Activated naive CD4-positive, alpha-beta T cell treated with anti-CD3 and anti-CD28 coated beads for 36 hours (primary cell): Measurements from ENCODE around the gene FAM181A. TPM values are rescaled to one million over a fixed set of nuclear protein-coding genes. Genes with fewer than 3 reads are reported as not detected.
A peak's percentile ranks its signal among the peaks of the same experiment; 100 is the strongest.

Source experiments
- CTCF ChIA-PET: fragments of 350-600 bp; sonication (Branson Sonifier 250); formaldehyde crosslinking; loops from one replicate; lab custom pipeline; 2021; ENCODE audit warnings: antibody characterized with exemption; lab: Charles Lee
- DNase-seq: peaks from one replicate; pipeline ENCODE4 v3.0.0-alpha.2; 2020
- H3K27ac Mint-ChIP-seq: one replicate; pipeline ENCODE4 v1.8.0; 2021; ENCODE audit warnings: mild to moderate bottlenecking, mixed read lengths
- H3K27me3 Mint-ChIP-seq: one replicate; pipeline ENCODE4 v1.8.0; 2021; ENCODE audit warnings: low read depth, mixed read lengths
- H3K36me3 Mint-ChIP-seq: one replicate; pipeline ENCODE4 v1.8.0; 2021; ENCODE audit warnings: low read depth, mixed read lengths
- H3K4me1 Mint-ChIP-seq: one replicate; pipeline ENCODE4 v1.8.0; 2021; ENCODE audit warnings: low read depth, mixed read lengths
- H3K4me3 Mint-ChIP-seq: one replicate; pipeline ENCODE4 v1.8.0; 2021; ENCODE audit warnings: mild to moderate bottlenecking, moderate library complexity, mixed read lengths
- H3K9me3 Mint-ChIP-seq: one replicate; pipeline ENCODE4 v1.8.0; 2021; ENCODE audit warnings: mixed read lengths
- intact Hi-C: fragments of 100-400 bp; cut with micrococcal nuclease; formaldehyde crosslinking; loops from one replicate; pipeline ENCODE4 v1.15.1; 2023
- total RNA-seq, 2 experiments: library from RNA; stranded (reverse); gene quantifications; one replicate each; pipeline ENCODE4 v1.2.3, GENCODE V29; 2021

FAM181A gene
- total RNA-seq, 2 experiments from 2014 or later, result not detected

- Mint-ChIP-seq H3K27ac (peak overlapping the region; percentile 85), H3K36me3 (no peaks in the 10 kb centered on the region), H3K27me3 (no peaks in the 10 kb centered on the region), H3K4me1 (peaks cover 85% of the 10 kb centered on the region), H3K4me3 (no peak overlapping the region), H3K9me3 (peaks cover 3% of the 10 kb centered on the region)
- intact Hi-C loops, result loop anchor here (5.0 kb wide), 3 partner anchors 201 to 754 kb away; partner anchors contain the start of genes GON7 and UBR7
- CTCF ChIA-PET, result interaction anchor here (0.7 to 7.4 kb wide), 6 partner anchors 8 to 39 kb away, joined by 3 to 75 read pairs (median 6); no protein-coding TSS in a partner anchor
- no peak for DNase-seq
These were observed 34.5 kb downstream of the FAM181A start for GRCh38 chr14:93961620-93962019.

GRCh38 chr14:93962701-93963601 lies 35.8 kb downstream of the FAM181A start:
- peaks cover 3% of the 10 kb centered on the region for H3K9me3 Mint-ChIP-seq
- H3K27me3 Mint-ChIP-seq, result no peaks in the 10 kb centered on the region
- no peaks in the 10 kb centered on the region for H3K36me3 Mint-ChIP-seq
- intact Hi-C loops, result loop anchor here (5.0 kb wide), 3 partner anchors 199 to 756 kb away; partner anchors contain the start of genes GON7 and UBR7
- peak overlapping the region; percentile 86 for H3K27ac Mint-ChIP-seq
- H3K4me3 Mint-ChIP-seq, result no peak overlapping the region
- CTCF ChIA-PET, result interaction anchor here (0.8 to 13.8 kb wide), 3 partner anchors 8 to 22 kb away, joined by 4 to 316 read pairs (median 6); no protein-coding TSS in a partner anchor
- peak; percentile 66 for DNase-seq
- peaks cover 72% of the 10 kb centered on the region for H3K4me1 Mint-ChIP-seq

GRCh38 chr14:93963692-93964091 lies 36.5 kb downstream of the FAM181A start:
- H3K4me1 Mint-ChIP-seq, result peaks cover 64% of the 10 kb centered on the region
- H3K27me3 Mint-ChIP-seq, result no peaks in the 10 kb centered on the region
- no peaks in the 10 kb centered on the region for H3K36me3 Mint-ChIP-seq
- peak overlapping the region; percentile 86 for H3K27ac Mint-ChIP-seq
- CTCF ChIA-PET, result interaction anchor here (1.0 to 13.8 kb wide), 3 partner anchors 9 to 23 kb away, joined by 3 to 316 read pairs (median 6); no protein-coding TSS in a partner anchor
- intact Hi-C loops, result loop anchor here (5.0 kb wide), 3 partner anchors 199 to 756 kb away; partner anchors contain the start of genes GON7 and UBR7
- H3K4me3 Mint-ChIP-seq, result no peak overlapping the region
- no peak for DNase-seq
- H3K9me3 Mint-ChIP-seq, result peaks cover 3% of the 10 kb centered on the region

- H3K27me3 Mint-ChIP-seq, result peaks cover 2% of the 10 kb centered on the region
- no peak overlapping the region for H3K27ac Mint-ChIP-seq
- peaks cover 62% of the 10 kb centered on the region for H3K4me1 Mint-ChIP-seq
- CTCF ChIA-PET, result interaction anchor here (0.6 to 13.8 kb wide), 3 partner anchors 9 to 47 kb away, joined by 3 to 316 read pairs (median 3); no protein-coding TSS in a partner anchor
- no peak for DNase-seq
- peaks cover 3% of the 10 kb centered on the region for H3K9me3 Mint-ChIP-seq
- H3K4me3 Mint-ChIP-seq, result no peak overlapping the region
- intact Hi-C loops, result loop anchor here (5.0 kb wide), 3 partner anchors 198 to 757 kb away; partner anchors contain the start of genes GON7 and UBR7
- H3K36me3 Mint-ChIP-seq, result no peaks in the 10 kb centered on the region
These were observed 37.1 kb downstream of the FAM181A start for GRCh38 chr14:93964281-93964680.

DNA sequence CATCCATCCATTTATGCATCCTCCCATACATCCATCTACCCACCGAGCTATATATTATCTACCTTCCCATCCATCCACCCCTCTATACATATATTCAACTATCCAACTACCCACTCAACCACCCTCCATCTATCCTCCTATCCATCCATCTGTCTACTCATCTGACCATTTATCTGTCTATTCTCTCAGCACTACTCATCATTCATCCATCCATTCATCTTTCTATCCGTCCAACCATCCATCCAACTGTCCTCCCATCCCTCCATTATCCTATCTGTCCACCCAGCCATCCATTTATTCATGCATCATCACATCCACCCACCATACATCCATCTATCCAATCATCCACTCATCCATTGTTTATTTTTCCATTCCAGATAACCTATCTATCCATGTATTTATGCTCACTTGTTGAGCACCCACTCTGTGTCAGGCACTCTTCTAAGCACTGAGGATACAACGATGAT lies 37.7 kb downstream of the FAM181A start:
- intact Hi-C loops, result loop anchor here (5.0 kb wide), 3 partner anchors 197 to 758 kb away; partner anchors contain the start of genes GON7 and UBR7
- DNase-seq, result no peak
- no peak overlapping the region for H3K4me3 Mint-ChIP-seq
- peaks cover 2% of the 10 kb centered on the region for H3K27me3 Mint-ChIP-seq
- no peaks in the 10 kb centered on the region for H3K36me3 Mint-ChIP-seq
- CTCF ChIA-PET, result interaction anchor here (0.6 to 13.8 kb wide), 3 partner anchors 10 to 46 kb away, joined by 3 to 316 read pairs (median 3); no protein-coding TSS in a partner anchor
- H3K4me1 Mint-ChIP-seq, result peaks cover 56% of the 10 kb centered on the region
- peaks cover 3% of the 10 kb centered on the region for H3K9me3 Mint-ChIP-seq
- no peak overlapping the region for H3K27ac Mint-ChIP-seq

- intact Hi-C loops, result no loop called here
- peaks cover 2% of the 10 kb centered on the region for H3K27me3 Mint-ChIP-seq
- no peaks in the 10 kb centered on the region for H3K36me3 Mint-ChIP-seq
- no peak for DNase-seq
- H3K9me3 Mint-ChIP-seq, result peaks cover 3% of the 10 kb centered on the region
- CTCF ChIA-PET, result interaction anchor here (13.8 kb wide), 1 partner anchor 24 kb away, joined by 316 read pairs; no protein-coding TSS in a partner anchor
- H3K4me3 Mint-ChIP-seq, result no peak overlapping the region
- H3K27ac Mint-ChIP-seq, result no peak overlapping the region
- peaks cover 55% of the 10 kb centered on the region for H3K4me1 Mint-ChIP-seq
These were observed 38.2 kb downstream of the FAM181A start for GRCh38 chr14:93965287-93965821.

- no peak overlapping the region for H3K4me3 Mint-ChIP-seq
- H3K27ac Mint-ChIP-seq, result no peak overlapping the region
- H3K9me3 Mint-ChIP-seq, result peaks cover 3% of the 10 kb centered on the region
- peaks cover 57% of the 10 kb centered on the region for H3K4me1 Mint-ChIP-seq
- no peaks in the 10 kb centered on the region for H3K36me3 Mint-ChIP-seq
- CTCF ChIA-PET, result interaction anchor here (0.6 to 13.8 kb wide), 2 partner anchors 25 to 84 kb away, joined by 4 to 316 read pairs; no protein-coding TSS in a partner anchor
- DNase-seq, result no peak
- peaks cover 2% of the 10 kb centered on the region for H3K27me3 Mint-ChIP-seq
- intact Hi-C loops, result no loop called here
These were observed 38.9 kb downstream of the FAM181A start for GRCh38 chr14:93965946-93966474.

- CTCF ChIA-PET, result interaction anchor here (0.6 to 13.8 kb wide), 11 partner anchors 8 to 175 kb away, joined by 3 to 316 read pairs (median 4); partner anchors contain the start of gene ASB2
- no peak overlapping the region for H3K27ac Mint-ChIP-seq
- peaks cover 2% of the 10 kb centered on the region for H3K27me3 Mint-ChIP-seq
- DNase-seq, result no peak
- no peak overlapping the region for H3K4me3 Mint-ChIP-seq
- H3K36me3 Mint-ChIP-seq, result no peaks in the 10 kb centered on the region
- intact Hi-C loops, result no loop called here
- H3K9me3 Mint-ChIP-seq, result peaks cover 3% of the 10 kb centered on the region
- H3K4me1 Mint-ChIP-seq, result peaks cover 55% of the 10 kb centered on the region
These were observed 40.6 kb downstream of the FAM181A start for GRCh38 chr14:93967637-93968250.

- CTCF ChIA-PET, result interaction anchor here (0.6 to 13.8 kb wide), 8 partner anchors 9 to 33 kb away, joined by 3 to 316 read pairs (median 14); no protein-coding TSS in a partner anchor
- DNase-seq, result no peak
- Mint-ChIP-seq H3K9me3 (peaks cover 3% of the 10 kb centered on the region), H3K27ac (no peak overlapping the region), H3K4me1 (peaks cover 49% of the 10 kb centered on the region), H3K36me3 (no peaks in the 10 kb centered on the region), H3K4me3 (no peak overlapping the region), H3K27me3 (peaks cover 2% of the 10 kb centered on the region)
- intact Hi-C loops, result no loop called here
These were observed 42.1 kb downstream of the FAM181A start for GRCh38 chr14:93969082-93969828.

DNA sequence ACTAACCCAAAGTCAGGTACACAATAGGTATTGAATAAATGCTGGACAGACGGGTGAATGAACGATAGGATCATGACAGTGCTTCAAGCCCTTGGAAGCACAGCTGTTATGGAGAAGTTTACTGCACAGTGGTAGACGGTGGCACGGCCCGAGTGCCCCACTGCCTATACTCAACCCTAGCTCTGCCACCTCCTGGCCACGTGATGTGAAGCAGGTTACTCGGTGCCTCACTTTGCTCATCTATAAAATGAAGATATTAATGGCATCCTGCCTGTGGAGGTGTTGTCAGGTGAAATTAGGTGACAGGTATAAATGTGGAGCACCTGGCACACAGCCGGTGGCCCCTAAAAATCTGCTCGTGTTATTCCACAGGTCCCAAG lies 43.4 kb downstream of the FAM181A start:
- Mint-ChIP-seq H3K27me3 (peaks cover 2% of the 10 kb centered on the region), H3K27ac (peak overlapping the region; percentile 85), H3K4me3 (peak overlapping the region; percentile 71), H3K4me1 (peaks cover 47% of the 10 kb centered on the region), H3K9me3 (no peaks in the 10 kb centered on the region), H3K36me3 (no peaks in the 10 kb centered on the region)
- CTCF ChIA-PET, result interaction anchor here (0.5 to 13.8 kb wide), 16 partner anchors 8 to 237 kb away, joined by 3 to 316 read pairs (median 4); no protein-coding TSS in a partner anchor
- peak; percentile 84 for DNase-seq
- intact Hi-C loops, result loop anchor here (1.0 to 10.0 kb wide), 3 partner anchors 16 to 1294 kb away; no protein-coding TSS in a partner anchor
